Fibroblast of lung (primary cell): ENCODE measurements around the gene TRIM64C. TPM values are rescaled to one million over a fixed set of nuclear protein-coding genes. Genes with fewer than 3 reads are reported as not detected.

Experiments used
- polyA plus RNA-seq, 2 donors: library from polyadenylated mRNA; depleted of rRNA in 1 of 2; stranded (reverse) in 1 of 2; unstranded in 1 of 2; fragments of >200 nt; gene quantifications; 2 replicates each; pipeline ENCODE4 v1.2.1, GENCODE V29; 2011 to 2012; ENCODE audit warnings: missing spikeins in 1 of 2
- total RNA-seq: library from RNA; depleted of rRNA; stranded (reverse); fragments of >200 nt; gene quantifications from 2 replicates; pipeline ENCODE4 v1.2.1, GENCODE V29; 2014

Gene TRIM64C
- total and polyA plus RNA-seq, 2 donors (not counting 1 experiment from before 2014, with no cell fraction given): not detected

Other genes with a start within 250 kb of the TRIM64C start
- not detected in 2 replicates for gene TRIM51G, start 75.2 kb downstream of the TRIM64C start, total RNA-seq
- gene TRIM51G, start 75.2 kb downstream of the TRIM64C start, polyA plus RNA-seq: not detected in 2 replicates
- gene TRIM49B, start 30.3 kb downstream of the TRIM64C start, total RNA-seq: not detected in 2 replicates
- gene TRIM49B, start 30.3 kb downstream of the TRIM64C start, polyA plus RNA-seq: not detected in 2 replicates
- 0.51 and 1.2 TPM in 2 replicates for gene FOLH1, start 149.5 kb upstream of the TRIM64C start, total RNA-seq
- 0.27 TPM in 1 of 2 replicates, not detected in the other for gene FOLH1, start 149.5 kb upstream of the TRIM64C start, polyA plus RNA-seq